NCI-H2196 (cell line): Measurements from ENCODE around the gene MARCHF7.
"Not testable (repeated sequence)": the region's sequence is repeated elsewhere in the genome, so short reads cannot be mapped to it uniquely, and the experiment has no call there.

Experiments
- DNase-seq: peaks from one replicate; lab custom pipeline; 2025; ENCODE audit not compliant: unreplicated experiment; lab: John Stamatoyannopoulos, UW

The MARCHF7 gene

DNA sequence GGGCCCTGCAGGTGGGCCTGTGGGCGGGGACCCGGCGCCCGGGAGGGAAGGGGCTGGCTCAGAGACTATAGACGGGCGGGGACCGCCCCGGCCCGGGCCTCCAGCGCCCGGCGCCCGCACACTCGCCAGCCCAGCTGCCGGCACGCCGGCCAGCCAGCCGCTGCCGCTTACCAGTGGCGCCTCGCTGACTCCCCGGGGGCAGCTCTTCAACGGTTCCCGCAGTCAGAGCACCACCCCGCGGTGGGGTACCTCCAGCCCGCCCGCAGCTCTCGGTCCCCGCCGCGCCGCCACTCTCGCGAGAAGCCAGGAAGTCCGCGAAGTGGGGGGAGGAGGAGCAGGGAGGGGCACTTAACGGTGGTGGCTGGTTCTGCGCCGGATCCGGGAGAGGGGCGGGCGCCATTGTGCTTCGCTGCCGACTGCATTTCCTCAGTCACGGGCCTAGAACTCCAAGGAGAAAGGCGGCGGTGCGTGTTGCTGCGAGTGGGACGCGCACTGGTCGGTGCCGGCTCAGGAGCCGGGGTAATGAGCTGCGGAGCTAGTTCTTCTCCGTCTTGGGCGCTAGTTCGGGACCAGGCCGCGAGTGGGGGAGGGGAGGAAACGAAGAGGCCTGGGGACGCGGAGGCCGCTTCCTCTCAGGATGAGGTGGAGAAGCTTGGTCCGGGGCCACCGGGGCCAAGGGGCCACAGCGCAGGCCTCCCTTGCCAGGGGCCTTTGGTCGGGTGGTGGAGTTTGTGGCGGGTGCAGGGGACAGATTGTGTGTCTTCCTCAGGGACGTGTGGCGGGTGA, at the start of gene MARCHF7:
TSS of gene MARCHF7 (plus strand) at position 364 of the 786 bp plus-strand sequence. CDS start 16,517 bp downstream, outside the sequence.
- peak; percentile 96 for DNase-seq

DNA sequence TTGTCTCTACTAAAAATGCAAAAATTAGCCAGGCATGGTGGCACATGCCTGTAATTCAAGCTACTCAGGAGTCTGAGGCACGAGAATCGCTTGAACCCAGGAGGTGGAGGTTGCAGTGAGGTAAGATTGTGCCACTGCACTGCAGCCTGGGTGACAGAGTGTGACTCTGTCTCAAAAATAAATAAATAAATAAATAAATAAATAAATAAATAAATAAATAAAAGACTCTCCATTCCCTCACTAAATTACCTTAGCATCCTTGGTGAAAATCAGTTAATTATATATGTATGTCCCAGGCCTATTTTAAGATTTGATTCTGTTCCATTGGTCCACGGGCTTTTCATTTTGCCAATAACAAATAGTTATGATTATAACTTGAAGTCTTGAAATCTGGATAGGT, 44.9 kb upstream of the MARCHF7 start:
- DNase-seq, result not testable (repeated sequence)

- no peak for DNase-seq
These were observed 41.3 kb upstream of the MARCHF7 start for GRCh38 chr2:159671047-159671446.

GRCh38 chr2:159677654-159678053, 34.7 kb upstream of the MARCHF7 start:
- DNase-seq, result no peak

GRCh38 chr2:159680692-159681091, 31.6 kb upstream of the MARCHF7 start:
- DNase-seq, result no peak

- DNase-seq, result no peak
These were observed 28.5 kb upstream of the MARCHF7 start for GRCh38 chr2:159683817-159684216.

DNA sequence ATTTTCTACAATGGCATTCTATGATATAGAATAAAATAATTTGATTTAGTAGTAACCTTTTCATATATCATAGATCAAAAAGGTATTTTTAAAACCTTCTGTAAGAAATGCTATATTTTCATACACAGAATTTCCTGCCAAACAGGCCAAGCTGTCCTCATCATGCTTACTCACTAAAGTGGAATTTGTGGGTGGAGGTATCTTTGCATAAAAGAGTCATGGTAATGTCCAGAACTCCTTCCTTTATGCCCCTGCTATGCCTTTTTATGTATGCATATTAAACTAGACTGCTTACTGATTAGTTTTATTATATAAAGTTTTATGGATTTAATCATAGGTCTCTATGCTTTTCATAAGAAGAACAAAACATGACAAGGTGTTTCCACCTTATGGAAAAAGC, 27.5 kb upstream of the MARCHF7 start:
- DNase-seq, result no peak

DNA sequence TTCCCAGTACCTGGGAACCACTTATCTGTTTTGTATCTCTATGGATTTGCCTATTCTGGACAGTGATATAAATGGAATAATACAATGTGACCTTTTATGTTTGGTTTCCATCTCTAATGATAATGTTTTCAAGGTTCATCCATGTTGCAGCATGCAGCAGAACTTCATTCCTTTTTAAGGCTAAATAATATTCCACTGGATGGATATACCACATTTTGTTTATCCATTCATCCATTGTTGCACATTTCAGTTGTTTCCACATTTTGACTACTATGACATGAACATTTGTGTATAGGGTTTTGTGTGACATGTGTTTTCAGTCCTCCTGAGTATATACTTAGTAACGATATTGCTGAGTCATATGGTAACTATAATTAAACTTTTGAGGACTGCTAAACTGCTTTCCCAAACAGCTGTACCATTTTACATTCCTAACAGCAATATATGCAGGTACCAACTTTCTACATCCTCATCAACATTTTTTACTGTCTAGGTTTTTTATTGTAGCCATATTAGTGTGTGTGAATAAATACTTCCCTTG, 17.7 kb upstream of the MARCHF7 start:
- DNase-seq, result no peak

DNA sequence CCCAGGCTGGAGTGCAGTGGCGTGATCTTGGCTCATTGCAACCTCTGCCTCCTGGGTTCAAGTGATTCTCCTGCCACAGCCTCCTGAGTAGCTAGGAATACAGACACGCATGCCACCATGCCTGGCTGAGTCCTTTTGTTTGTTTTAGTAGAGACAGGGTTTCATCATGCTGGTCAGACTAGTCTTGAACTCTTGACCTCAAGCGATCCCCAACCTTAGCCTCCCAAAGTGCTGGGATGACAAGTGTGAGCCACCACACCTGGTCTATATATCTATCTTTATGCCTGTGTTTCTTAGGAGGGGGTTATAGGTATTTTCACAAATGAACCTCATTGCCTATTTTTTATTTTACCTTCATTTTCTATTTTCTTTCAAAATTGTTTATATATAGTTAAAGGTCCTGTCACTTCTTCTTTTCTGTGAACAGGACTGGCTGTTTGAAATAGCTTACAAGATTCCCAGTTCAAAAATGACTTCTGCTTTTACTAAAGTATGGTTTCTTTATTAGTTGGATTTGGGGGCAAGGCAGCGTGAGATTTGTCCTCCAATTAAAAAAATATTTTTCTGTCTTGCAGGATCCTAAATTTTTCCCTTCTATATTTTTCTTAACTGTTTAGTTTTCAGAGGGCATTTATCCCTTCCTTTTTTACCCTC, 16.4 kb upstream of the MARCHF7 start:
- no peak for DNase-seq

DNA sequence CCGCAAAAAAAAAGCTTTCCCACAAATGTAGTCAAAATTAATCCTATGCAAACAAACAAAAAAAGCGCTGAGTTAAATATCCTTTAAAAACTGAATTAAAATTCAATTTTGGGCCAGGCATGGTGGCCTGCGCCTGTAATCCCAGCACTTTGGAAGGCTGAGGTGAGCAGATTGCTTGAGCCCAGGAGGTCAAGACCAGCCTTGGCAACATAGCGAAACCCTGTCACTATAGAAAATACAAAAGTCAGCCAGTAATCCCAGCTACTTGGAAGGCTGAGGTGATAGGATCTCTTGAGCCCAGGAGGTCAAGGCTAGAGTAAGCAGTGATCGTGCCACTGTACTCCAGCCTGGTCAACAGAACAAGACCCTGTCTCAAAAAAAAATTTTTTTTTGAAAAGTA, 8.8 kb upstream of the MARCHF7 start:
- no peak for DNase-seq

- DNase-seq, result no peak
These were observed 5.8 kb upstream of the MARCHF7 start for GRCh38 chr2:159706385-159706980.

DNA sequence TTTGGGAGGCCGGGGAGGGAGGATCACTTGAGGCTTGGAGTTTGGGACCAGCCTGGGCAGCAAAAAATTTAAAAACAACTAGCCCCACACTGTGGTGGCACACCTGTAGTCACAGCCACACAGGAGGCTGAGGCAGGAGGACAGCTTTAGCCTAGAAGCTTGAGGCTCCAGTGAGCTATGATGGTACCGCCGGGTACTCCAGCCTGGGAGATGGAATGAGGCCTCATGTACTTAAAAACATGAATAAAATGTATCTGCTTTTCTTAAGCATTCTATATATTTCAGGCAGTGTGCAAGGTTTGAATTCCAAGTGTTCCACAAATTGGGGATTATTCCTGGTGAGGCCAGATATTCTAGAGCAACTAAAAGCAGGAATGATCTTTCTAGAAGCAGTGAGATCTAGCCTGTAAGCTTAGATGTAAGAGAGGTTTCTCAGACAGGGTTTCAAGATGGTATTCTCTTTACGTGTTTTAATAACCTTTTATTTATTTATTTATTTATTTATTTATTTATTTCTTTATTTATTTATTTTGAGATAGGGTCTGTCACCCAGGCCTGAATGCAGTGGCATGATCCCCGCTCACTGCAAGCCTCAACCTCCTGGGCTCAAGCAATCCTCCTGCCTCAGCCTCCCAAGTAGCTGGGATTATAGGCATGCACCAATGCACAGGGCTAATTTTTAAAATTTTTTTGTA, 4.1 kb upstream of the MARCHF7 start:
- no peak for DNase-seq

DNA sequence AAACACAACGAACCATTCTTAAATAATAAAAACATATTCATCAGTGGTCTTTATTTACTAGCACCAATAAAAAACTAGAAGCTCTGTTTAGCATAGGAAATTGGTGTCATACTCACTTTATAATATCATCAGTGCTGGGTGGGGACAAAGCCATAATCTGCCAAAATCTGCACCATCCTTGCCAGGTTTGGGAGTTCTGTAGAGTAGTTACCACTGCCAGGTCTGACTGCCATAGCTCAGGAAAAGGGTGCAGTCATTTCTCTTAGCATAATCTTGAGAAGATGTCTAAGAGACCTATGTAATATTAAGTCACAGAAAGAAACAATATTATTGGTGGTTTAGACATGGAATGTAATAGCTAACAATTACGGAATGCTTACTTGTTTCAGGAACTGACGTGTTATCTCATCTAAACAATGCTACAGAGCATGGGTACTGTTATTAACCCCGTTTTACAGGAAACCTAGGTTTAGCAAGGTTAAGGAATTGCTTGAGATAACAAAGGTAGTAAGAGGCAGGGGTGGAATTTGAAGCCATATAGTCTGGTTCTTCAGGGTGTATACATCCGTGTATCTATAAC, 1.6 kb upstream of the MARCHF7 start:
- DNase-seq, result no peak

- no peak for DNase-seq
These were observed 654 bp upstream of the MARCHF7 start for GRCh38 chr2:159711562-159712142.

DNA sequence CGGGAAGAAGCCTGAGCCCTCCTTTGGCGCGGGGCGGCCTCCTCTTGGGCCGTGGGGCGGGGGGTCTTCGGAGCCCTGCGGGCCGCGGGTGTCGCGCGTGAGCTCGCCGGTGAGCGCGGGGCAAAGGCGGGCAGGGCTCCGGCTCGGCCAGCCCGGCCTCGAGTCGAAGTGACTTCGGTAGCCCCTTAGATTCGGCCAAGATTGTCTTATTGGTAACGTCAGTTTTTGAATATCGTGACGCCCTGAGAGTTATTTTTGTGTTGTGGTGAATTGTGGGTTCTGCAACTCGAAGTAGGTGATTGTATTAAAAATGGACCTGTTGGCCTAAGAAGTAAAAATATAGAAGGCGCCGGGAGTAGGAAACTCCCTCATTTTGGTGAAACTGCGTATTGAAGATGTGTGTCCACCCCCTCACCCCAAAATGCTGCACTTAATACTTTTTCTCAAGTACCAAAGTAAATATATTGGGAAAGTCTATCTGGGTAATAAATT, 669 bp downstream of the MARCHF7 start:
- DNase-seq, result no peak

- DNase-seq, result peak; percentile 12
These were observed 1.4 kb downstream of the MARCHF7 start for GRCh38 chr2:159713631-159714246.

DNA sequence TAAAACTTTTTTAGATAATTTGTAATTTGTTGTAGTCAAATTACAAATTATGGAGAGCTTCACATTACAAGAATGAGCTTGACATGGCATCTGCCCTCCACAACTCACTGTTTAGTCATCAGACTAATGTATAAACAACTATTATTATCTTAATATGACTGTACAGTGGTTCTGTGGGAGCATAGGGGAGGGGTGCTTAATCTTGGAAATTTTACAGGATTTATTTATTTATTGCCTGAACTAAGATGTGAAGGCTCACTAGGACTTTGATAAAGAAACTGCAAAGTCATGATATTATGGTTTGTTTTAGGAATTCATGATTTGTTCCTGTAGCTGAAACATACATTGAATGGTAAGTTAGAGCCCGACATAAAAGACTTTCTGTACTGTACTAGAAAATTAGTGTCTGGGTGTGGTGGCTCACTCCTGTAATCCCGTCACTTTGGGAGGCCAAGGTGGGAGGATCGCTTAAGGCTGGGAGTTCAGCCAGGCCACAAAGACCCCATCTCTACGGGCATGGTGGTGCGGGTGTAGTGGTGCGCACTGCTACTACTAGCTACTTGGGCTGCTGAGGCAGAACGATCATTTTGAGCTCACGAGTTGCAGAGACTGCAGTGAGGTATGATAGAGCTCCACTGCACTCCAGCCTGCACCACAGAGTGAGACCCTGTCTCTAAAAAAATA, 2.1 kb downstream of the MARCHF7 start:
- DNase-seq, result no peak

- DNase-seq, result no peak
These were observed 3.1 kb downstream of the MARCHF7 start for GRCh38 chr2:159715451-159715850.

DNA sequence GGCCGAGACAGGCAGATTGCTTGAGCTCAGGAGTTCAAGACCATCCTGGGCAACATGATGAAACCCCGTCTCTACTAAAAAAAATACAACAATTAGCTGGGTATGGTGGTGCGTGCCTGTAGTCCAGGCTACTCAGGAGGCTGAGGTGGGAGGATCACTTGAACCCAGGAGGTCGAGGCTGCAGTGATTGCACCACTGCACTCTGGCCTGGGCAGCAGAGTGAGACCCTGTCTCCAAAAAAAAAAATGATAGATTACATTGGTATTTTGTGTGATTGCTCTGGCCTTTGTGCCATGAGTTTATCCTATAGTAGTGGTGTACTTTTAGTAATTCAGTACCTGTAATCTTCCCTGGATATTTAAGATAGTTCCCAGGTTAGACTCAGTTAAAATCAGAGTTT, 4.1 kb downstream of the MARCHF7 start:
- not testable (repeated sequence) for DNase-seq
